ENCODE measurements around the gene FUT8. TPM values are rescaled to one million over a fixed set of nuclear protein-coding genes. Genes with fewer than 3 reads are reported as not detected.

Gene FUT8
- total RNA-seq, 1 experiment from 2014 or later, result 42.3 TPM

DNA sequence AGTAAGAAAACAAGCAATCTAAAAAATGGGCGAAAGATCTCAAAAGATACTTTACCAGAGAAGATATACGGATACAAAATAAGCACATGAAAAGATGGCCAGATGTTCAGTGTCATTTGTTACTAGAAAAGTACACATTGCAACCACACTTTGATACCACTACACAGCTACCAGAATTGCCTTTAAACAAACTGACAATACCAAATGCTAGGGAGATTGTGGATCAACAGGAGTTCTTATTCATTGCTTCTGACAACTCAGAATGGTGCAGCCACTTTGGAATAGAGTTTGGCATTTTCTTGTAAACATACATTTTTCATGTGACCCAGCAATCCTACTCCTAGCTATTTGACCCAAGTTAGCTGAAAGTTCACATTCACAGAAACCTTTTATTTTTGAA lies 136.3 kb downstream of the FUT8 start:
- H3K9me2 ChIP-seq (ENCODE audit: insufficient read depth), result no peaks in the 10 kb centered on the region
- CTCF ChIA-PET, result no interaction called here
- no peaks in the 10 kb centered on the region for H3K79me2 ChIP-seq (ENCODE audit: insufficient read depth, low read length)
- no peak for DNase-seq (ENCODE audit: low read depth, low spot score)
- intact Hi-C loops (cut with micrococcal nuclease), result no loop called here
- no peak overlapping the region for H3K4me3 ChIP-seq (replicated peaks in 1 of 2; ENCODE audit: low read depth in 1 of 2, low read length in 2 of 2)
- no peak overlapping the region for H3K27ac ChIP-seq (ENCODE audit: low read depth, low read length)
- no peak overlapping the region for H2AFZ ChIP-seq (ENCODE audit: low read depth, low read length, poor library complexity, severe bottlenecking)
- TF ChIP-seq ATF3 (IDR thresholded peaks at IDR 0.05), result no peak
- TF ChIP-seq, protein P1, sequence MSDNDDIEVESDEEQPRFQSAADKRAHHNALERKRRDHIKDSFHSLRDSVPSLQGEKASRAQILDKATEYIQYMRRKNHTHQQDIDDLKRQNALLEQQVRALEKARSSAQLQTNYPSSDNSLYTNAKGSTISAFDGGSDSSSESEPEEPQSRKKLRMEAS (IDR thresholded peaks at IDR 0.05), result no peak
- no peak for TF ChIP-seq SRF (IDR thresholded peaks at IDR 0.05; ENCODE audit: low read depth)
- TF ChIP-seq SP1 (IDR thresholded peaks at IDR 0.05; ENCODE audit: low read depth), result no peak
- TF ChIP-seq POLR2A (IDR thresholded peaks at IDR 0.05; ENCODE audit: borderline replicate concordance, extremely low read depth, insufficient read depth, insufficient read length), result no peak
- TF ChIP-seq EZH2phosphoT487 (IDR thresholded peaks at IDR 0.05; ENCODE audit: borderline replicate concordance), result no peak
- TF ChIP-seq TCF7L2 (IDR thresholded peaks at IDR 0.05; ENCODE audit: borderline replicate concordance, extremely low read depth, insufficient read depth, insufficient read length), result no peak
- TF ChIP-seq EGR1 (IDR thresholded peaks at IDR 0.05; ENCODE audit: low read depth), result no peak
- H3K4me1 ChIP-seq (ENCODE audit: control insufficient read depth in 1 of 2, insufficient read depth in 2 of 2, low read length in 2 of 2), result no peaks in the 10 kb centered on the region
- no peak for ATAC-seq
- H3K9ac ChIP-seq (ENCODE audit: low read length), result no peak overlapping the region
- RAD21 ChIA-PET (ENCODE audit: low non-redundant PET in 1 of 2, low total read pairs in 2 of 2, uncharacterized antibody in 2 of 2, unreplicated experiment in 2 of 2), result no interaction called here
- H4K20me1 ChIP-seq (ENCODE audit: insufficient read depth), result no peaks in the 10 kb centered on the region
- POLR2A ChIA-PET, result interaction anchor here (1.3 kb wide), 1 partner anchor 8 kb away, joined by 3 read pairs; no protein-coding TSS in a partner anchor
- no peaks in the 10 kb centered on the region for H3K9me3 ChIP-seq (ENCODE audit: control insufficient read depth in 1 of 2, insufficient read depth in 1 of 2, low read depth in 1 of 2, low read length in 2 of 2)
- H3K36me3 ChIP-seq (ENCODE audit: control insufficient read depth in 1 of 2, insufficient read depth in 2 of 2, low read length in 2 of 2), result no peaks in the 10 kb centered on the region
- BruUV-seq (replicated peaks), result no TSS peak
- no peak overlapping the region for H3K4me2 ChIP-seq (ENCODE audit: low read length)
- H3K27me3 ChIP-seq (ENCODE audit: insufficient read depth, low read length), result no peaks in the 10 kb centered on the region

DNA sequence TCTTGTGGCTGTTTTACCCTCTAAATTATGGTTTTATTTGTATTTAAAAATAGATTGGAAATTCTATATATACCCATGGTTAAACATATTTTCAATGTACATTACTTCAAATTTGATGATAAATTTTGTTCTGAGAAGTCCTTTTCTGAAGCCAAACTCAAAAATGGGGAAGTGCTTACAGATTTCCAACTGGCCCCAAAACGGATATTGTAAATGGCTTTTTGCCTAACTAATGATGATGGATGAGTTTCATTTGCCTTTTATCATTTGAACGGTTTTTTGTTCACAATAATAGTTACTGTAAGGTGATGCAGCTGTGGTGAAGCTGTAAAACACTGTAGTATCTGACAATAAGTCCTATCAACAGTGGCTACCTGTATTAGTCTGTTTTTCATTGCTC lies 136.9 kb downstream of the FUT8 start:
- DNase-seq (ENCODE audit: low read depth, low spot score), result no peak
- intact Hi-C loops (cut with micrococcal nuclease), result no loop called here
- POLR2A ChIA-PET, result interaction anchor here (1.3 kb wide), 1 partner anchor 9 kb away, joined by 3 read pairs; no protein-coding TSS in a partner anchor
- TF ChIP-seq TCF7L2 (IDR thresholded peaks at IDR 0.05; ENCODE audit: borderline replicate concordance, extremely low read depth, insufficient read depth, insufficient read length), result no peak
- TF ChIP-seq SP1 (IDR thresholded peaks at IDR 0.05; ENCODE audit: low read depth), result no peak
- TF ChIP-seq YY1 (IDR thresholded peaks at IDR 0.05; ENCODE audit: extremely low read depth, insufficient replicate concordance, low read depth, low read length), result no peak
- no peak for TF ChIP-seq SRF (IDR thresholded peaks at IDR 0.05; ENCODE audit: low read depth)
- no peak for TF ChIP-seq ZBTB33 (IDR thresholded peaks at IDR 0.05; ENCODE audit: extremely low read depth, insufficient replicate concordance, low read length)
- no peaks in the 10 kb centered on the region for H3K4me1 ChIP-seq (ENCODE audit: control insufficient read depth in 1 of 2, insufficient read depth in 2 of 2, low read length in 2 of 2)
- H2AFZ ChIP-seq (ENCODE audit: low read depth, low read length, poor library complexity, severe bottlenecking), result no peak overlapping the region
- H3K27me3 ChIP-seq (ENCODE audit: insufficient read depth, low read length), result no peaks in the 10 kb centered on the region
- H4K20me1 ChIP-seq (ENCODE audit: insufficient read depth), result no peaks in the 10 kb centered on the region
- no peak overlapping the region for H3K27ac ChIP-seq (ENCODE audit: low read depth, low read length)
- no TSS peak for BruUV-seq (replicated peaks)
- CTCF ChIA-PET, result no interaction called here
- RAD21 ChIA-PET (ENCODE audit: low non-redundant PET in 1 of 2, low total read pairs in 2 of 2, uncharacterized antibody in 2 of 2, unreplicated experiment in 2 of 2), result no interaction called here
- H3K9me2 ChIP-seq (ENCODE audit: insufficient read depth), result no peaks in the 10 kb centered on the region
- no peak overlapping the region for H3K4me3 ChIP-seq (replicated peaks in 1 of 2; ENCODE audit: low read depth in 1 of 2, low read length in 2 of 2)
- H3K9ac ChIP-seq (ENCODE audit: low read length), result no peak overlapping the region
- H3K9me3 ChIP-seq (ENCODE audit: control insufficient read depth in 1 of 2, insufficient read depth in 1 of 2, low read depth in 1 of 2, low read length in 2 of 2), result no peaks in the 10 kb centered on the region
- no peaks in the 10 kb centered on the region for H3K36me3 ChIP-seq (ENCODE audit: control insufficient read depth in 1 of 2, insufficient read depth in 2 of 2, low read length in 2 of 2)
- H3K4me2 ChIP-seq (ENCODE audit: low read length), result no peak overlapping the region
- no peak for ATAC-seq
- H3K79me2 ChIP-seq (ENCODE audit: insufficient read depth, low read length), result no peaks in the 10 kb centered on the region

All from HCT116 (cell line).